GM23338 (cell line): ENCODE measurements around the gene CD47. TPM values are rescaled to one million over a fixed set of nuclear protein-coding genes. Genes with fewer than 3 reads are reported as not detected.

Source experiments
- ATAC-seq: fragments of 200-7000 bp; cut with Tn5 transposase; 3 replicates; pipeline ENCODE4 v1.9.1; 2020
- DNase-seq: peaks from one replicate; pipeline ENCODE4 v3.0.0-alpha.2; 2015; ENCODE audit warnings: low spot score
- H2AFZ ChIP-seq: fragments of 200-600 bp; sonication (generic); 2 replicates; pipeline ENCODE4 v1.8.0; 2016; ENCODE audit warnings: antibody characterized with exemption, mild to moderate bottlenecking, moderate library complexity
- H3F3A ChIP-seq: fragments of 200-600 bp; sonication (generic); replicated peaks from 2 replicates; pipeline ENCODE4 v1.8.0; 2017; ENCODE audit warnings: antibody characterized with exemption, mixed run types, low read depth
- H3K27ac ChIP-seq: fragments of 200-600 bp; sonication (generic); 2 replicates; pipeline ENCODE4 v1.6.1; 2016; ENCODE audit warnings: low read depth
- H3K27me3 ChIP-seq: fragments of 200-600 bp; sonication (generic); 2 replicates; pipeline ENCODE4 v1.8.0; 2016; ENCODE audit warnings: mild to moderate bottlenecking, mixed run types, moderate library complexity; ENCODE audit not compliant: insufficient read depth
- H3K36me3 ChIP-seq: fragments of 200-600 bp; sonication (generic); 2 replicates; pipeline ENCODE4 v1.8.0; 2016; ENCODE audit warnings: mild to moderate bottlenecking; ENCODE audit not compliant: insufficient read depth
- H3K4me1 ChIP-seq: fragments of 200-600 bp; sonication (generic); 2 replicates; pipeline ENCODE4 v1.8.0; 2016; ENCODE audit warnings: mild to moderate bottlenecking, moderate library complexity; ENCODE audit not compliant: insufficient read depth
- H3K4me2 ChIP-seq: fragments of 200-600 bp; sonication (generic); 2 replicates; pipeline ENCODE4 v1.7.1; 2017; ENCODE audit warnings: mixed run types
- H3K4me3 ChIP-seq: fragments of 200-600 bp; sonication (generic); 2 replicates; pipeline ENCODE4 v1.6.1; 2016; ENCODE audit warnings: mixed run types
- H3K79me2 ChIP-seq: fragments of 200-600 bp; sonication (generic); replicated peaks from 2 replicates; pipeline ENCODE4 v1.8.0; 2017; ENCODE audit warnings: mild to moderate bottlenecking; ENCODE audit not compliant: insufficient read depth
- H3K9me2 ChIP-seq: fragments of 200-600 bp; sonication (generic); 2 replicates; pipeline ENCODE4 v1.8.0; 2017; ENCODE audit not compliant: insufficient read depth
- H4K20me1 ChIP-seq: fragments of 200-600 bp; sonication (generic); replicated peaks from 2 replicates; pipeline ENCODE4 v1.8.0; 2017; ENCODE audit warnings: mild to moderate bottlenecking; ENCODE audit not compliant: insufficient read depth
- H3K27ac Mint-ChIP-seq: 2 replicates; pipeline ENCODE4 v1.8.0; 2020; ENCODE audit warnings: inconsistent platforms, mild to moderate bottlenecking, moderate library complexity, mixed read lengths
- H3K27me3 Mint-ChIP-seq: 3 replicates; pipeline ENCODE4 v1.8.0; 2022; ENCODE audit warnings: low read depth, mild to moderate bottlenecking, moderate library complexity, mixed read lengths, inconsistent platforms; ENCODE audit not compliant: insufficient read depth, poor library complexity
- H3K36me3 Mint-ChIP-seq: 3 replicates; pipeline ENCODE4 v1.8.0; 2021; ENCODE audit warnings: low read depth, mild to moderate bottlenecking, inconsistent platforms, moderate library complexity, mixed read lengths
- H3K4me1 Mint-ChIP-seq: 3 replicates; pipeline ENCODE4 v1.8.0; 2020; ENCODE audit warnings: mild to moderate bottlenecking, inconsistent platforms, mixed read lengths
- H3K4me3 Mint-ChIP-seq: 3 replicates; pipeline ENCODE4 v1.8.0; 2021; ENCODE audit warnings: moderate library complexity, mild to moderate bottlenecking, inconsistent platforms, mixed read lengths
- H3K9me3 Mint-ChIP-seq: 3 replicates; pipeline ENCODE4 v1.8.0; 2020; ENCODE audit warnings: moderate library complexity, mild to moderate bottlenecking, inconsistent platforms, mixed read lengths
- CREB1 ChIP-seq: fragments of 250-450 bp; sonication (Bioruptor Pico); IDR thresholded peaks from 2 replicates; pipeline ENCODE4 v1.5.0; 2020; ENCODE audit warnings: low read depth, mild to moderate bottlenecking, moderate library complexity
- CTCF ChIP-seq, 2 experiments: fragments of 200-600 bp in 1 of 2; sonication (generic) in 1 of 2; conservative IDR thresholded peaks; 2 replicates each; pipeline versions ENCODE4 v1.5.1 to v1.6.1; 2016 to 2017; ENCODE audit warnings: antibody characterized with exemption in 2 of 2, low read depth in 2 of 2, mild to moderate bottlenecking in 2 of 2, moderate library complexity in 1 of 2
- ETS1 ChIP-seq: IDR thresholded peaks from 2 replicates; pipeline ENCODE4 v1.6.1; 2016; ENCODE audit warnings: antibody characterized with exemption
- EZH2 ChIP-seq: fragments of 200-600 bp; sonication (generic); IDR thresholded peaks from one replicate; pipeline ENCODE4 v1.8.0; 2017; ENCODE audit warnings: antibody characterized with exemption, mild to moderate bottlenecking, low read depth; ENCODE audit not compliant: unreplicated experiment
- EZH2phosphoT487 ChIP-seq: fragments of 200-600 bp; sonication (generic); IDR thresholded peaks from one replicate; pipeline ENCODE4 v1.8.1; 2018; ENCODE audit warnings: antibody characterized with exemption; ENCODE audit not compliant: unreplicated experiment
- JUNB ChIP-seq: IDR thresholded peaks from one replicate; pipeline ENCODE4 v1.6.1; 2016; ENCODE audit warnings: antibody characterized with exemption; ENCODE audit not compliant: unreplicated experiment
- NANOG ChIP-seq: IDR thresholded peaks from 2 replicates; pipeline ENCODE4 v1.6.1; 2016; ENCODE audit warnings: antibody characterized with exemption, borderline replicate concordance
- POLR2AphosphoS5 ChIP-seq: IDR thresholded peaks from 2 replicates; pipeline ENCODE4 v1.6.1; 2016; ENCODE audit warnings: antibody characterized with exemption, low read depth
- REST ChIP-seq: IDR thresholded peaks from one replicate; pipeline ENCODE4 v1.6.1; 2018; ENCODE audit warnings: antibody characterized with exemption; ENCODE audit not compliant: unreplicated experiment
- STAT1 ChIP-seq: IDR thresholded peaks from one replicate; pipeline ENCODE4 v1.6.1; 2016; ENCODE audit warnings: antibody characterized with exemption; ENCODE audit not compliant: unreplicated experiment
- ZNF114 ChIP-seq: fragments of 250-450 bp; sonication (Bioruptor Pico); IDR thresholded peaks from 2 replicates; pipeline ENCODE4 v1.5.0; 2020; ENCODE audit warnings: mild to moderate bottlenecking, moderate library complexity
- ZNF331 ChIP-seq: fragments of 250-450 bp; sonication (Bioruptor Pico); IDR thresholded peaks from 2 replicates; pipeline ENCODE4 v1.5.0; 2020; ENCODE audit warnings: low read depth, mild to moderate bottlenecking, moderate library complexity
- ZNF462 ChIP-seq: fragments of 250-450 bp; sonication (Bioruptor Pico); IDR thresholded peaks from 2 replicates; pipeline ENCODE4 v1.5.0; 2020; ENCODE audit warnings: mild to moderate bottlenecking, moderate library complexity
- polyA plus RNA-seq: library from polyadenylated mRNA; unstranded; fragments of >200 nt; fragmentation: Nextera tagmentation; extraction: Ambion mirVana; gene quantifications from 2 replicates; pipeline ENCODE4 v1.2.1, GENCODE V29; 2016
- total RNA-seq: library from RNA; depleted of rRNA; stranded (reverse); fragments of >200 nt; shearing (Covaris generic); gene quantifications from 2 replicates; pipeline ENCODE4 v1.2.3, GENCODE V29; 2014

CD47 gene
- total and polyA plus RNA-seq, 2 experiments from 2014 or later: 22.1 to 26.9 TPM

GRCh38 chr3:108130236-108130635 is 39.4 kb upstream of the CD47 start:
- Mint-ChIP-seq H3K27me3 (no peaks in the 10 kb centered on the region), H3K9me3 (no peaks in the 10 kb centered on the region), H3K36me3 (no peaks in the 10 kb centered on the region), H3K4me3 (no peak overlapping the region), H3K27ac (no peak overlapping the region), H3K4me1 (0 out of 3 replicates have a peak, but pooled peaks cover under 1% of the 10 kb centered on the region)
- H3K36me3 ChIP-seq: no peaks in the 10 kb centered on the region
- TF ChIP-seq JUNB: no peak
- TF ChIP-seq ZNF462 (CRISPR knock-in tag): no peak
- no peak for TF ChIP-seq POLR2AphosphoS5
- TF ChIP-seq CREB1 (CRISPR knock-in tag): no peak
- TF ChIP-seq NANOG: no peak
- TF ChIP-seq REST: no peak
- no peak for TF ChIP-seq CTCF (conservative IDR thresholded peaks at IDR 0.05; ENCODE audit: low read depth in 2 of 2)
- no peak for TF ChIP-seq STAT1
- TF ChIP-seq EZH2: no peak
- TF ChIP-seq ZNF331 (CRISPR knock-in tag): no peak
- TF ChIP-seq EZH2phosphoT487: no peak
- TF ChIP-seq ETS1: no peak
- no peak for TF ChIP-seq ZNF114 (CRISPR knock-in tag)
- no peaks in the 10 kb centered on the region for H4K20me1 ChIP-seq
- no peak for DNase-seq
- no peaks in the 10 kb centered on the region for H3K4me1 ChIP-seq
- no peaks in the 10 kb centered on the region for H3F3A ChIP-seq
- no peaks in the 10 kb centered on the region for H3K27me3 ChIP-seq
- no peak overlapping the region for H3K4me2 ChIP-seq
- H3K9me2 ChIP-seq: 0 out of 2 replicates have a peak, but pooled peaks cover 4% of the 10 kb centered on the region
- no peaks in the 10 kb centered on the region for H3K79me2 ChIP-seq
- no peak overlapping the region for H2AFZ ChIP-seq
- no peak overlapping the region for H3K27ac ChIP-seq
- no peak for ATAC-seq
- H3K4me3 ChIP-seq: no peak overlapping the region
